Endothelial cell of umbilical vein (primary cell): ENCODE data around the gene FUT2. TPM values are rescaled to one million over a fixed set of nuclear protein-coding genes. Genes with fewer than 3 reads are reported as not detected.

Source experiments
- BruUV-seq: library from RNA; stranded (reverse); fragments of 400-500 nt; replicated peaks from 2 replicates; lab custom pipeline; 2021; lab: Mats Ljungman, UMichigan
- CTCF ChIA-PET: fragments of 300-600, 350-600 bp; sonication (Branson Sonifier 250); formaldehyde crosslinking; loops from one replicate; lab custom pipeline; 2021; ENCODE audit warnings: antibody characterized with exemption, inconsistent platforms; lab: Charles Lee
- POLR2A ChIA-PET: fragments of 300-600, 350-600 bp; sonication (Branson Sonifier 250); formaldehyde crosslinking; loops from one replicate; lab custom pipeline; 2021; ENCODE audit warnings: antibody characterized with exemption, inconsistent platforms; lab: Charles Lee
- DNase-seq: peaks from one replicate; pipeline ENCODE4 v3.0.0-alpha.2; 2011; ENCODE audit warnings: low read depth, low spot score
- FAIRE-seq: peaks from 2 replicates; lab custom pipeline; 2011; peaks lifted over from hg19 to GRCh38; lab: Jason Lieb, UNC
- H2AFZ ChIP-seq: 2 replicates; pipeline ENCODE4 v1.6.0; 2012; ENCODE audit warnings: low read depth, low read length, control low read depth, inconsistent platforms
- H3K27ac ChIP-seq: 2 replicates; pipeline ENCODE4 v1.5.1; 2011; ENCODE audit warnings: low read depth, mild to moderate bottlenecking, control low read depth, low read length, moderate library complexity; ENCODE audit not compliant: insufficient read depth
- H3K27me3 ChIP-seq, 2 experiments: 2 replicates each; pipeline versions ENCODE4 v1.6.0 to v1.6.1; 2011; ENCODE audit warnings: low read length in 2 of 2, mixed read lengths in 1 of 2; ENCODE audit not compliant: control insufficient read depth in 2 of 2, insufficient read depth in 2 of 2
- H3K36me3 ChIP-seq, 2 experiments: 2 replicates in 1 of 2; 3 replicates in 1 of 2; pipeline ENCODE4 v1.5.1; 2011; ENCODE audit warnings: low read length in 2 of 2, mild to moderate bottlenecking in 1 of 2, moderate library complexity in 1 of 2; ENCODE audit not compliant: control insufficient read depth in 2 of 2, insufficient read depth in 2 of 2; ENCODE audit errors: extremely low read depth in 1 of 2
- H3K4me1 ChIP-seq: 3 replicates; pipeline ENCODE4 v1.5.1; 2011; ENCODE audit warnings: mild to moderate bottlenecking, low read length; ENCODE audit not compliant: control insufficient read depth, insufficient read depth; ENCODE audit errors: extremely low read depth
- H3K4me2 ChIP-seq: 2 replicates; pipeline ENCODE4 v1.6.1; 2011; ENCODE audit warnings: low read length, control low read depth, mixed read lengths; ENCODE audit not compliant: insufficient read depth
- H3K4me3 ChIP-seq, 3 experiments: fragments of 200-600 bp in 1 of 3; sonication (generic), shearing (Covaris generic) in 1 of 3; replicated peaks in 1 of 3; 2 replicates each; pipeline ENCODE4 v1.5.1; 2011 to 2016; ENCODE audit warnings: control low read depth in 3 of 3, low read length in 3 of 3, mild to moderate bottlenecking in 2 of 3, inconsistent platforms in 1 of 3, low read depth in 1 of 3, moderate library complexity in 1 of 3; ENCODE audit not compliant: insufficient read depth in 1 of 3
- H3K79me2 ChIP-seq: 2 replicates; pipeline ENCODE4 v1.6.0; 2012; ENCODE audit warnings: low read length, inconsistent platforms; ENCODE audit not compliant: control insufficient read depth, insufficient read depth
- H3K9ac ChIP-seq: replicated peaks from 2 replicates; pipeline ENCODE3; 2011; ENCODE audit warnings: low read length, control low read depth; ENCODE audit not compliant: insufficient read depth; ENCODE audit errors: extremely low read depth
- H3K9me1 ChIP-seq: replicated peaks from 3 replicates; pipeline ENCODE4 v1.6.0; 2011; ENCODE audit warnings: mild to moderate bottlenecking, low read length; ENCODE audit not compliant: control insufficient read depth, insufficient read depth; ENCODE audit errors: extremely low read depth
- H3K9me3 ChIP-seq: replicated peaks from 2 replicates; pipeline ENCODE4 v1.5.1; 2012; ENCODE audit warnings: low read length, inconsistent platforms; ENCODE audit not compliant: control insufficient read depth, insufficient read depth
- H4K20me1 ChIP-seq: replicated peaks from 2 replicates; pipeline ENCODE3; 2011; ENCODE audit warnings: mild to moderate bottlenecking, low read length; ENCODE audit not compliant: control insufficient read depth, insufficient read depth; ENCODE audit errors: extremely low read depth
- MYC ChIP-seq: IDR thresholded peaks from one replicate; pipeline ENCODE4 v1.6.1; 2011; ENCODE audit warnings: mild to moderate bottlenecking, low read depth, low read length
- POLR2AphosphoS5 ChIP-seq: IDR thresholded peaks from 2 replicates; pipeline ENCODE4 v1.6.1; 2012; ENCODE audit warnings: low read depth, mild to moderate bottlenecking, control low read depth, low read length, moderate library complexity; ENCODE audit not compliant: insufficient read depth
- dilution Hi-C: fragments of 300-500 bp; cut with MboI; formaldehyde crosslinking; loops from one replicate; pipeline ENCODE4 v1.15.0; 2019; ENCODE audit warnings: low sequenced_read_pairs; ENCODE audit not compliant: extremely low pct_ligation_motif_present
- intact Hi-C: fragments of 100-400 bp; cut with micrococcal nuclease; formaldehyde crosslinking; loops from one replicate; pipeline ENCODE4 v1.10.0; 2022
- polyA plus RNA-seq, 4 experiments: library from polyadenylated mRNA; depleted of rRNA in 3 of 4; stranded (reverse) in 3 of 4; unstranded in 1 of 4; fragments of >200 nt; gene quantifications; 2 replicates each; pipeline versions ENCODE4 v1.2.1 to v1.2.3, GENCODE V29; 2011 to 2012; ENCODE audit warnings: missing spikeins in 1 of 4
- total RNA-seq: library from RNA; stranded (reverse); gene quantifications from 2 replicates; pipeline ENCODE4 v1.2.3, GENCODE V29; 2021

Gene FUT2
- total and polyA plus RNA-seq, 2 donors (not counting 3 experiments of a cell fraction or from before 2014, with no cell fraction given) = not detected

- no peak overlapping the region for H3K4me2 ChIP-seq
- TF ChIP-seq POLR2AphosphoS5 = no peak
- H3K27ac ChIP-seq = no peak overlapping the region
- no peak overlapping the region for H3K9ac ChIP-seq
- CTCF ChIA-PET = no interaction called here
- DNase-seq = no peak
- no peaks in the 10 kb centered on the region for H4K20me1 ChIP-seq
- no peaks in the 10 kb centered on the region for H3K27me3 ChIP-seq
- no TSS peak for BruUV-seq
- H3K36me3 ChIP-seq = no peaks in the 10 kb centered on the region
- H3K9me3 ChIP-seq = no peaks in the 10 kb centered on the region
- dilution Hi-C loops = no loop called here
- H3K9me1 ChIP-seq = no peaks in the 10 kb centered on the region
- no peaks in the 10 kb centered on the region for H3K79me2 ChIP-seq
- no peak overlapping the region for H3K4me3 ChIP-seq
- no peaks in the 10 kb centered on the region for H3K4me1 ChIP-seq
- intact Hi-C loops = no loop called here
- POLR2A ChIA-PET = interaction anchor here (1.4 kb wide), 1 partner anchor 26 kb away, joined by 3 read pairs; the partner anchor contains the start of gene CA11
- FAIRE-seq = no peak
- no peak overlapping the region for H2AFZ ChIP-seq
Observed at GRCh38 chr19:48671446-48671995, 24.2 kb upstream of the FUT2 start.

DNA sequence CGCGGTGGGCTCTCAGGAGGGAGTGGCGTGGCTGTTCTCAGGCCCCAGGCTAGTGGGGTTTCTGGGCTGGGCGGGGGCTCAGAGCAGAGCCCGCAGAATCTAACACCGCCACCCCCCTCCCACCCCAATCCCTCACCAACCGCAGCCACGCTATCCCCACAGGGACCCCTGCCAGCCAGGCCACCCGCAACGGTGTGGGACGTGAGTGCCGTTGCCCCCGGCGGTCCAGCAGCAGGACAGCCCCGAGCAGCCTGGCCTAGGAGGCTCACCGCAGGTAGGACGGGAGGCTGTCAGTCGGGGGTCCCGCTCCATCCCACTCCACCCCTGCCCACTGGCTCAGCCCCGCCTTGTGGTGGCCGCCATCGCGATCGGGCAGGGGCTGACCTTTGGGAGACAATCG, 22.8 kb upstream of the FUT2 start, which contains the start of gene NTN5:
Gene NTN5 (minus strand): TSS at position 24 of the 400 bp plus-strand sequence. CDS start 2,031 bp downstream, outside the sequence.
- dilution Hi-C loops (no loop called here), intact Hi-C loops (no loop called here)
- H3K4me1 ChIP-seq = no peaks in the 10 kb centered on the region
- no peak for TF ChIP-seq MYC
- H3K79me2 ChIP-seq = no peaks in the 10 kb centered on the region
- H3K9ac ChIP-seq = no peak within 1 kb of the TSS
- no peaks in the 10 kb centered on the region for H3K9me3 ChIP-seq
- no peaks in the 10 kb centered on the region for H4K20me1 ChIP-seq
- H3K36me3 ChIP-seq = no peaks in the 10 kb centered on the region
- POLR2A ChIA-PET = no interaction called here
- H2AFZ ChIP-seq = no peak within 1 kb of the TSS
- H3K4me3 ChIP-seq = no peak within 1 kb of the TSS
- H3K27ac ChIP-seq = no peak within 1 kb of the TSS
- DNase-seq (no peak), FAIRE-seq (no peak)
- CTCF ChIA-PET = interaction anchor here (3.4 to 3.6 kb wide), 2 partner anchors 27 to 66 kb away, joined by 41 to 54 read pairs; partner anchors contain the start of genes CA11 and RASIP1
- no peak within 1 kb of the TSS for H3K4me2 ChIP-seq
- no peaks in the 10 kb centered on the region for H3K9me1 ChIP-seq
- no peaks in the 10 kb centered on the region for H3K27me3 ChIP-seq
- BruUV-seq = no TSS peak
